Measurements from ENCODE around the gene TMEM59.
A peak's percentile ranks its signal among the peaks of the same experiment; 100 is the strongest.
"Not testable (repeated sequence)": the region's sequence is repeated elsewhere in the genome, so short reads cannot be mapped to it uniquely, and the experiment has no call there.

Gene TMEM59

DNA sequence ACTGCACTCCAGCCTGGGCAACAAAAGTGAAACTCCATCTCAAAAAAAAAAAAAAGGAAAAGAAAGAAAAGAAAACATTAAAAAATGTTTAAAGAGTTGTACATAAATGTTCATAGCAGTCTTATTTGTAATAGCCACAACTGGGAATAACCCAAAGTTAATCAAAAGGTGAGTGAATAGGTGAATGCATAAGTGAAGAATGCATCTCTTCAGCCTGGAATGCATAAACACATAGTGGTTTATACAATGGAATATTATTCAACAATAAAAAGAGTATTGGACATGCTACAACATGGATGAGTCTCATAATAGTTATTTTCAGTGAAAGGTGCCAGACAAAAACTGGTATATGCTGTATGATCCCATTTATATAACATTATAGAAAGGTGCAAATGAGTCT is 53.1 kb downstream of the TMEM59 start:
- no peak overlapping the region for H3K4me3 ChIP-seq (ENCODE audit: severe bottlenecking)
- H3K27ac ChIP-seq (ENCODE audit: poor library complexity, severe bottlenecking): no peak overlapping the region
- H3K27me3 ChIP-seq (ENCODE audit: insufficient read depth, poor library complexity, severe bottlenecking): no peaks in the 10 kb centered on the region
- H3K9me3 ChIP-seq (ENCODE audit: severe bottlenecking): no peaks in the 10 kb centered on the region
- no peak for DNase-seq (ENCODE audit: low spot score)
- H3K4me1 ChIP-seq (ENCODE audit: insufficient read depth, poor library complexity, severe bottlenecking): no peaks in the 10 kb centered on the region
- no peaks in the 10 kb centered on the region for H3K36me3 ChIP-seq (ENCODE audit: low read depth)
- TF ChIP-seq, protein P1, sequence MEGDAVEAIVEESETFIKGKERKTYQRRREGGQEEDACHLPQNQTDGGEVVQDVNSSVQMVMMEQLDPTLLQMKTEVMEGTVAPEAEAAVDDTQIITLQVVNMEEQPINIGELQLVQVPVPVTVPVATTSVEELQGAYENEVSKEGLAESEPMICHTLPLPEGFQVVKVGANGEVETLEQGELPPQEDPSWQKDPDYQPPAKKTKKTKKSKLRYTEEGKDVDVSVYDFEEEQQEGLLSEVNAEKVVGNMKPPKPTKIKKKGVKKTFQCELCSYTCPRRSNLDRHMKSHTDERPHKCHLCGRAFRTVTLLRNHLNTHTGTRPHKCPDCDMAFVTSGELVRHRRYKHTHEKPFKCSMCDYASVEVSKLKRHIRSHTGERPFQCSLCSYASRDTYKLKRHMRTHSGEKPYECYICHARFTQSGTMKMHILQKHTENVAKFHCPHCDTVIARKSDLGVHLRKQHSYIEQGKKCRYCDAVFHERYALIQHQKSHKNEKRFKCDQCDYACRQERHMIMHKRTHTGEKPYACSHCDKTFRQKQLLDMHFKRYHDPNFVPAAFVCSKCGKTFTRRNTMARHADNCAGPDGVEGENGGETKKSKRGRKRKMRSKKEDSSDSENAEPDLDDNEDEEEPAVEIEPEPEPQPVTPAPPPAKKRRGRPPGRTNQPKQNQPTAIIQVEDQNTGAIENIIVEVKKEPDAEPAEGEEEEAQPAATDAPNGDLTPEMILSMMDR (IDR thresholded peaks at IDR 0.05; ENCODE audit: poor library complexity, severe bottlenecking): no peak
- peak; percentile 51; the same call in 1 of the 3 replicates for ATAC-seq (ENCODE audit: low read depth)

- no peak overlapping the region for H3K4me3 ChIP-seq (ENCODE audit: severe bottlenecking)
- H3K4me1 ChIP-seq (ENCODE audit: insufficient read depth, poor library complexity, severe bottlenecking): no peaks in the 10 kb centered on the region
- ATAC-seq (ENCODE audit: low read depth) (no peak), DNase-seq (ENCODE audit: low spot score) (no peak)
- H3K27ac ChIP-seq (ENCODE audit: poor library complexity, severe bottlenecking): no peak overlapping the region
- TF ChIP-seq, protein P1 (IDR thresholded peaks at IDR 0.05; ENCODE audit: poor library complexity, severe bottlenecking): no peak
- no peaks in the 10 kb centered on the region for H3K27me3 ChIP-seq (ENCODE audit: insufficient read depth, poor library complexity, severe bottlenecking)
- H3K36me3 ChIP-seq (ENCODE audit: low read depth): no peaks in the 10 kb centered on the region
- no peaks in the 10 kb centered on the region for H3K9me3 ChIP-seq (ENCODE audit: severe bottlenecking)
Observed at GRCh38 chr1:53998223-53998622, 54.8 kb downstream of the TMEM59 start.

- no peak for ATAC-seq (ENCODE audit: low read depth)
Observed at GRCh38 chr1:53995683-53996082, 57.3 kb downstream of the TMEM59 start.

GRCh38 chr1:53994516-53994915 is 58.5 kb downstream of the TMEM59 start:
- not testable (repeated sequence) for ATAC-seq (ENCODE audit: low read depth); H3K36me3 ChIP-seq (ENCODE audit: low read depth); H3K27ac ChIP-seq (ENCODE audit: poor library complexity, severe bottlenecking); H3K27me3 ChIP-seq (ENCODE audit: insufficient read depth, poor library complexity, severe bottlenecking); H3K4me3 ChIP-seq (ENCODE audit: severe bottlenecking); H3K9me3 ChIP-seq (ENCODE audit: severe bottlenecking); DNase-seq (ENCODE audit: low spot score); H3K4me1 ChIP-seq (ENCODE audit: insufficient read depth, poor library complexity, severe bottlenecking)

More at GRCh38 chr1:53995683-53996082, 57.3 kb downstream of the TMEM59 start:
- H3K9me3 ChIP-seq (ENCODE audit: severe bottlenecking): no peaks in the 10 kb centered on the region
- TF ChIP-seq, protein P1 (IDR thresholded peaks at IDR 0.05; ENCODE audit: poor library complexity, severe bottlenecking): no peak
- no peaks in the 10 kb centered on the region for H3K36me3 ChIP-seq (ENCODE audit: low read depth)
- H3K4me3 ChIP-seq (ENCODE audit: severe bottlenecking): no peak overlapping the region
- H3K27me3 ChIP-seq (ENCODE audit: insufficient read depth, poor library complexity, severe bottlenecking): no peaks in the 10 kb centered on the region
- H3K27ac ChIP-seq (ENCODE audit: poor library complexity, severe bottlenecking): no peak overlapping the region
- no peaks in the 10 kb centered on the region for H3K4me1 ChIP-seq (ENCODE audit: insufficient read depth, poor library complexity, severe bottlenecking)
- no peak for DNase-seq (ENCODE audit: low spot score)

DNA sequence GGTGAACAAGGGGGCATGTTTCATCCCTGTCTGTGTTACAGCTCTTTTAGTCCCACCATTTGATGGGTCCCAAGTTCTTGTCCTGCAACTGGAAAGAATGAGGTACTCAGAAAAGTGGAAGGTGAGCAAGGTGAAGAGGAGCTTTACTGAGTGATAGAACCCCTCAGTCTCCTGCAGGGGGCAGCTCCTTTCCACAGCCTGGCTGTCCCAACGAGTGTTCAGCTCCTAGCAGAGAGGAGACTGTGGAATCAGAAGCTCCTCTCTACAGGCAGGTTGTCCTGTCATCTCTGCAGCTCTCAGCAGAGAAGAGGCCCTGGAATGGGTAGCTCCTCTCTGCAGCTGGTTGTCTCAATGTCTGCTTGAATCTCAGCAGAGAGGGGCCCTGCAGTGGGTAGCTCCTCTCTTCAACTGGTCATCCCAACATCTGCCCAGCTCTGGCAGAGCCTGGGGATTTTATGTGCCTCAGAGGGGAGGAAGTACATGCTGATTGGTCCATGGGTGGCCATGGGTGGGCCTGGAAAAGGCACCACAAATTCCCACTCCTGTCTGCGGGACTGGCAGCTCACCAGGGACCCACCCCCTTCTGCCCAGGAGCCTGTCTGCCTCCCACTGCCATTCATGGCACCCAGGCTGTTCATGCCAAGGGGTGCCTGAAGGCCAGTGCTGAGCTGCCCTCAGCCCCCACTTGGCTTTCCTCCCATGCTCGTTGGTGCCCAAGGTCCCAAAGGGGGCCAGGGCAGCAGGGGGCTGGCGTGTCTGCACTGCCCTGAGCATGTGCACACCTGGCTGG is 60.7 kb downstream of the TMEM59 start:
- H3K9me3 ChIP-seq (ENCODE audit: severe bottlenecking): no peaks in the 10 kb centered on the region
- no peak for DNase-seq (ENCODE audit: low spot score)

More for the DNA sequence above, 60.7 kb downstream of the TMEM59 start:
- ATAC-seq (ENCODE audit: low read depth): 0 out of 3 replicates have a peak, but pooled peaks have one; percentile 55
- H3K36me3 ChIP-seq (ENCODE audit: low read depth): no peaks in the 10 kb centered on the region
- TF ChIP-seq, protein P1 (IDR thresholded peaks at IDR 0.05; ENCODE audit: poor library complexity, severe bottlenecking): peak; percentile 13
- H3K4me3 ChIP-seq (ENCODE audit: severe bottlenecking): no peak overlapping the region
- no peaks in the 10 kb centered on the region for H3K27me3 ChIP-seq (ENCODE audit: insufficient read depth, poor library complexity, severe bottlenecking)
- H3K4me1 ChIP-seq (ENCODE audit: insufficient read depth, poor library complexity, severe bottlenecking): no peaks in the 10 kb centered on the region
- no peak overlapping the region for H3K27ac ChIP-seq (ENCODE audit: poor library complexity, severe bottlenecking)
